HG02852 (cell line): ENCODE results near the gene CCDC13.

ENCODE experiments used
- ATAC-seq: cut with Tn5 transposase; IDR thresholded peaks from one replicate; pipeline ENCODE4 v1.9.1; 2021; ENCODE audit warnings: mild to moderate bottlenecking, moderate library complexity; ENCODE audit not compliant: unreplicated experiment

Gene CCDC13

GRCh38 chr3:42753757-42754156 lies 19.3 kb downstream of the CCDC13 start:
- ATAC-seq, result no peak

- no peak for ATAC-seq
These were observed 20.1 kb downstream of the CCDC13 start for GRCh38 chr3:42752961-42753360.

GRCh38 chr3:42752441-42752840 lies 20.6 kb downstream of the CCDC13 start:
- ATAC-seq, result no peak

- no peak for ATAC-seq
These were observed 21.4 kb downstream of the CCDC13 start for GRCh38 chr3:42751609-42752008.

- no peak for ATAC-seq
These were observed 22.2 kb downstream of the CCDC13 start for GRCh38 chr3:42750834-42751233.

GRCh38 chr3:42749753-42750231 lies 23.3 kb downstream of the CCDC13 start:
- ATAC-seq, result no peak

- ATAC-seq, result no peak
These were observed 23.9 kb downstream of the CCDC13 start for GRCh38 chr3:42749025-42749752.

- ATAC-seq, result no peak
These were observed 25.5 kb downstream of the CCDC13 start for GRCh38 chr3:42747581-42747980.

- no peak for ATAC-seq
These were observed 26.3 kb downstream of the CCDC13 start for GRCh38 chr3:42746455-42747450.

GRCh38 chr3:42745776-42746454 lies 27.1 kb downstream of the CCDC13 start:
- no peak for ATAC-seq

- ATAC-seq, result no peak
These were observed 27.7 kb downstream of the CCDC13 start for GRCh38 chr3:42745291-42745745.

GRCh38 chr3:42743204-42743995 lies 29.7 kb downstream of the CCDC13 start:
- ATAC-seq, result no peak

- no peak for ATAC-seq
These were observed 30.4 kb downstream of the CCDC13 start for GRCh38 chr3:42742688-42743087.

GRCh38 chr3:42742259-42742658 lies 30.8 kb downstream of the CCDC13 start:
- ATAC-seq, result no peak

GRCh38 chr3:42741796-42742195 lies 31.3 kb downstream of the CCDC13 start:
- ATAC-seq, result no peak

GRCh38 chr3:42739401-42740158 lies 33.5 kb downstream of the CCDC13 start:
- ATAC-seq, result no peak

- ATAC-seq, result no peak
These were observed 36.5 kb downstream of the CCDC13 start for GRCh38 chr3:42736531-42736930.

GRCh38 chr3:42736081-42736480 lies 37.0 kb downstream of the CCDC13 start:
- no peak for ATAC-seq

GRCh38 chr3:42735615-42736014 lies 37.4 kb downstream of the CCDC13 start:
- ATAC-seq, result no peak

GRCh38 chr3:42735019-42735418 lies 38.0 kb downstream of the CCDC13 start:
- no peak for ATAC-seq
